Epithelial cell of prostate (primary cell): Measurements from ENCODE around the gene ARHGAP12.

Experiments
- DNase-seq: peaks from one replicate; pipeline ENCODE4 v3.0.0-alpha.2; 2011; ENCODE audit warnings: low read depth, low spot score
- H3K27ac ChIP-seq: fragments of 450-650 bp; 2 replicates; pipeline ENCODE4 v1.5.1; 2017; ENCODE audit warnings: mild to moderate bottlenecking

Gene ARHGAP12

GRCh38 chr10:31953080-31953479 is 24.4 kb upstream of the ARHGAP12 start:
- no peak for DNase-seq
- H3K27ac ChIP-seq, result no peak overlapping the region

- DNase-seq, result no peak
- H3K27ac ChIP-seq, result no peak overlapping the region
These were observed 23.4 kb upstream of the ARHGAP12 start for GRCh38 chr10:31952066-31952465.

DNA sequence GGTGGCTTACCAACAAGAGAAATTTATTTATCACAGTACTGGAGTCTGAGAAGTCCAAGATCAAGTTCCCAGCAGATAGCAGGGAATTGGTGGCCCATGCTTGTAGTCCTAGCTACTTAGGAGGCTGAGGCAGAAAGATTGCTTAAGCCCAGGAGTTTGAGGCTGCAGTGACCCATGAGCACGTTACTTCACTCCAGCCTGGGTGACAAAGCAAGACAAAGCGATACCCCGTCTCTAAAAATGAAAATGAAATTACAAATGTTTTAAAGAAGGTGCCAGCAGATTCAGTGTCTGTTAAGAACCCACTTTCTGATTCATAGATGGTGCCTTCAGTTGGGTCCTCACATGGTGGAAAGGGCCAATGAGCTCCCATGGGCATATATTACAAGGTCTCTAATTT is 20.6 kb upstream of the ARHGAP12 start:
- no peak overlapping the region for H3K27ac ChIP-seq
- no peak for DNase-seq

DNA sequence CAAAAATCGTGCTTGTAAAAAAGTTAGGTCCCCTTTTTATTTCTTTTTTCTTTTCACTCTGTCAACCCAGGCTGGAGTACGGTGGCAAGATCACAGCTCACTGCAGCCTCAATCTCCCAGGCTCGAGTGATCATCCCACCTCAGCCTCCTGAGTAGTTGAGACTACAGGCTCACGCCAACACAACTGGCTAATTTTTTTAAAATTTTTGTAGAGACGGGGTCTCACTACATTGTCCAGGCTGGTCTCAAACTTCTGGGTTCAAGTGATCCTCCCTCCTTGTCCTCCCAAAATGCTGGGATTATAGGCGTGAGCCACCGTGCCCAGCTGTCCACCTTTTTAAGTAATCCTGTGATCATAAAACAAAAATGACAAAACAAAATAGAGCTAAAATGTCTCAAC is 19.4 kb upstream of the ARHGAP12 start:
- H3K27ac ChIP-seq, result peak overlapping the region; percentile 46
- no peak for DNase-seq

GRCh38 chr10:31947144-31947926 is 18.7 kb upstream of the ARHGAP12 start:
- peak overlapping the region; percentile 46 for H3K27ac ChIP-seq
- no peak for DNase-seq

- no peak overlapping the region for H3K27ac ChIP-seq
- no peak for DNase-seq
These were observed 16.8 kb upstream of the ARHGAP12 start for GRCh38 chr10:31945392-31945791.

DNA sequence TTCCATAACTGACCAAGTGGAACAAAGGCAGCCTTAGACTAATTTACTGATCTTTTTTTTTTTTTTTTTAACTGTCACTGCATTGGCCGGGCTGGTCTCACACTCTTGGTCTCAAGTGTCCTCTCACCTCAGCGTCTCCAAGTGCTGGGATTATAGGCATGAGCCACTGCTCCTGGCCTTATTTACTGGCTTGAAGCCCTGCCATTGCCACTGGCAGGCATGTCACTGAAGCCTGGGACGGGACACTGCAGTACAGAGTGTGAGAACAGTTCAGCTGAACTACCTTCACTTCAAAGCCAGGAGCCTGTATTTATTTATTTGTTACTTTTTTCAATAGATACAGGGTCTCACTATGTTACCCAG is 15.4 kb upstream of the ARHGAP12 start:
- H3K27ac ChIP-seq, result peak overlapping the region; percentile 41
- no peak for DNase-seq

GRCh38 chr10:31942892-31943291 is 14.3 kb upstream of the ARHGAP12 start:
- no peak for DNase-seq
- no peak overlapping the region for H3K27ac ChIP-seq

GRCh38 chr10:31942435-31942834 is 13.8 kb upstream of the ARHGAP12 start:
- no peak for DNase-seq
- H3K27ac ChIP-seq, result no peak overlapping the region

DNA sequence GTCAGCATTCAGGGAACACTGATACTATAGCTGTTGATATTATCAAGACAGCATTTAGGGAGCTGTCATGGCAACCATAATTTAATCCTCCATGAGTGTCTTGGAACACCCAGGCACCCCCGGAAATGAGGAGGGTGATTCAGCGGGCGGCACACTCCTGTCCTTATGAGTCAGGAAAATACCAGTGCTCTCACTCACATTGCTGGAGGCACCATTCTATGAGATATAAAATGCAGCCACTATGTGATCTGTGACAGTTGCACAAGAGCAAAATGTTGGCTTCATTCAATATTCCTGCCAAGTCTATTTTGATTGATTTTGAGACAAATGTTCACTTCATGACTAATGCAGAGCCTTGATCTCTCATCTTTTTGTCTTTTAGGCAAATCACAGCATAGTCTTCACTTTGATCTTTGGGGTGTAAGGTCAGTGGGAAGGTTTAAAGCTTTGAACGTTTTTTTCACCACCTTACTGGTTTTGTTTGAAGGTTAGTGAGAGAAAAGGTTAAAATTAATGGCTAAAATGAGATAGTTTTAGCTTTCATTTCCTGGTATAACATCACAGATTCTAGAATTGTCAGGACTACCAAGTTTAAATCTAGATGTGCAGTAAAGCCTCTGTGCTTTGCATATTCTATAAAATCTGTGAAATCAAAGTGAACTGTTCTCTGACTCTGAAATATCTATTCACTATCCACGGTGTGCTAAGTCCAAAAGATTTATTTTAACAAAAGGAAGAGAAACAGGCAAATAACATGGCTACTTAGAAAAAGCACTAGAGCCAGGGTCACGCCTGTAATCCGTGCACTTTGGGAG is 12.4 kb upstream of the ARHGAP12 start:
- H3K27ac ChIP-seq, result peak overlapping the region; percentile 68
- DNase-seq, result peak; percentile 85

GRCh38 chr10:31939797-31940708 is 11.4 kb upstream of the ARHGAP12 start:
- no peak for DNase-seq
- peak overlapping the region; percentile 68 for H3K27ac ChIP-seq

DNA sequence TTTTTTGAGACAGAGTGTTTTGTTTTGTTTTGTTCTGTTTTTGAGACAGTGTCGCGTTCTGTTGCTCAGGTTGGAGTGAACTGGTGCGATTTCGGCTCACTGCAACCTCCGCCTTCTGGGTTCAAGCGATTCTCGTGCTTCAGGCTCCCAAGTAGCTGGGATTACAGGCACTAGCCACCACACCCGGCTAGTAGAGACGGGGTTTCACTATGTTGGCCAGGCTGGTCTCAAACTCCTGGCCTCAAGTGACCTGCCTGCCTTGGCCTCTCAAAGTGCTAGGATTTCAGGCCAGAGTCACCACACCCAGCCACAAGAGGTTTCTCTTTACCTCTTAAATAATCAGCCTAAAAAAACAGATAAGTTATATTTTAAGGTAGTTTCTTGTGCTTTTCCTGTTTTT is 8.7 kb upstream of the ARHGAP12 start:
- no peak for DNase-seq
- H3K27ac ChIP-seq, result peak overlapping the region; percentile 27

GRCh38 chr10:31936933-31937332 is 8.3 kb upstream of the ARHGAP12 start:
- peak overlapping the region; percentile 27 for H3K27ac ChIP-seq
- DNase-seq, result peak; percentile 77

DNA sequence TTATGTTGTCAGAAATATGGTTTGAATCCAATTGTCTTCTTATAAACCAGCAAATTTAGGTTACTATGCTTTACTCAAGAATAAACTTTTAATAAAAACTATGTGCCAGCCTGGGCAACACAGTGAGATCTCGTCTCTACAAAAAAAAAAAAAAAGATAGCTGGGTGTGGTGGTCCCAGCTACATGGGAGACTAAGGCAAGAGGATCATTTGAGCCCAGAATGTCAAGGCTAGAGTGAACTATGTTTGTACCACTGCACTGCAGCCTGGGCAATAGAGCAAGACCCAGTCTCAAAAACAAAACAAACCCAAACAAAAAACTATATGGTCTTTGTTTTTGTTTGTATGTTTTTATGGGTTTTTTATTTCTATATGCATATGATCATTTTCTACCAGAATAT is 7.5 kb upstream of the ARHGAP12 start:
- no peak overlapping the region for H3K27ac ChIP-seq
- no peak for DNase-seq

- no peak for DNase-seq
- no peak overlapping the region for H3K27ac ChIP-seq
These were observed 7.0 kb upstream of the ARHGAP12 start for GRCh38 chr10:31935678-31936077.

DNA sequence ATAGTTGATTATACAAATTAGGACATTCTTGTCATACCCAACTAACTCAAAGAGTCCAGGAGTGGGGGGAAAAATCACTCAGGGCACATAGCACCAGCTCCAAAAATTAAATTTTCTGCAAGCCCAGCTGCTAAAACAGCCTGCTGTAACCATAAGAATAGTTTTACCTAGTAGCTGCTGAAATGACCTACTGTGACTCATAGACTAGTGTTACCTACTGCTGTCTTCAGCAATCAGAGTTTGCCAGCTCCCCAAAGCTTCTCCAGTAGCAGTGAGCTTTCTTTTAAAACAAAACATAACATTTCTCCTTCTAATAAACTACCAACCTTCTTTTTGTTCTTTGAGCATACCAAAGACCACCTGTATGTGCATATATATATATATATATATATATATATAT is 4.2 kb upstream of the ARHGAP12 start:
- no peak overlapping the region for H3K27ac ChIP-seq
- DNase-seq, result no peak

- no peak for DNase-seq
- H3K27ac ChIP-seq, result no peak overlapping the region
These were observed 2.2 kb upstream of the ARHGAP12 start for GRCh38 chr10:31930856-31931255.

DNA sequence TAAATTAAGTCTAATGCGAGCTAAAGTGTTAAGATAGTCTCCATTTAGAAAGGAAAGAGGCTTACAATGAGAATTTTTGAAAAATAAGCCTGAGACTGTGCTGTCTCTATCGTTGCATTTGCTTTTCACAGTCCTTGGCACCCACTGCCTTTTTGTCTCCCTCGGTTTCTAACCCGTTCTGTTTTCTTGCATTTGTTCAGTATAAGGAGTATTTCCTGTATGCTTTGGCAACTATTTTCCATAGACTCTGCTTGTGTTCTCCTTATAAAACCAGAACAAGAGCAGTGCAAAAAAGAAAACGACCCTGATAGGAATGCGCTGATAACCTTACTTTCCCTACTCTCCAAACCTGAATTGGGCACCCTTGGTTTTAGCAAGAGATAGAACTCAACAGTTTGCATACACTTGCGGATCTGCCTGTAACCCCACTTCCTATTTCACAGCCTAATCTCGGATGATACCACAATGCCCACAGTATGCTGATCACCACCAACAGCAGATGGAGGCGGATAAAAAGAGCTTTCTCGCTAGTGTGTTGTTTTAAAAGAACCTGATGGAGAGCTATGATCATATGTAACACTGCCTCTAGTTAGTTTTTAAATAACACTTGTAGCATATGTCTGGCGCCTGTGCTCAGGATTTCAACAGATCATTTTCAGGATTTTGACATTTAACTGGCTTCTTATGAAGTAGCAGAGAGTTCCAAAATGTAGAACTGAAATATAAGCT is 1.6 kb upstream of the ARHGAP12 start:
- peak overlapping the region; percentile 76 for H3K27ac ChIP-seq
- DNase-seq, result no peak

DNA sequence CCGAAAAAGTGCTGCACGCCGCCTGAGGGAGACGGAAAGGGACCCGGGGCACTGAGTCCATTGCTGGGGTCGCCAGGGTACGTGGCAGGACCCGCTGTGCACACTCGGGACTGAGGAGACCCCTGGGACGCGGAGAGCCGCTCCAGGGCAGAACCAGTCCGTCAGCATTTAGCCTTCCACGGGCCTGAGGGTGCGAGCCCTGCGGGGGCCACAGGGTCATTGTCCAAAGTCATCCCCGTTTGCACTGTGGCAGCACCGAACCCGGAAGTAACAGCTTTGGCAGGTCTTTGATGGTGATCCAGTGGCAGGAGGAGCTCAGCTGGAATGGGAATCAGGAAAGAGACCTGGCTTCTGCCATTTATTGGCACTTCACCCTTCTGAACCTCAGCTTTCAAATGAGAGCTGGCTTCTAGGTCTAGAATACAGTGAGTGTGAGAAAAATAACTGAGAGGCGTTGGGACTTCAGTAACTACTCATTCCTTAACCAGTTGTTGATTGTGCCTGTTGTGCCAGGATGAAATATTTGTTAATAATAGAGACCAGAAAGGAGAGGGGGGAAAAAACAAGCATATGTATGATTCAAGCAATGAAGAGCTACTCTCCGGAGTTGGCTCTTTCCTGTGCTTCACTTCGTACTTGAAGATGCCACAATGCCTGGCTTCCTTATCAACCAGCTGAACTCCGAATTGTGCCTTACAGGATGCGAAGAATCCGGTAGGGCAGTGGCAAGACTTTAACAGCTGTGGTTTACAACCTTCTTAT is 811 bp upstream of the ARHGAP12 start:
- DNase-seq, result no peak
- peak overlapping the region; percentile 76 for H3K27ac ChIP-seq
